Measurements from ENCODE around the gene MME.
A peak's percentile ranks its signal among the peaks of the same experiment; 100 is the strongest.

Gene MME

GRCh38 chr3:155190691-155191090 is 110.6 kb downstream of the MME start:
- Mint-ChIP-seq H3K4me1 (peaks cover 8% of the 10 kb centered on the region), H3K36me3 (ENCODE audit: low read depth) (no peaks in the 10 kb centered on the region), H3K9me3 (no peaks in the 10 kb centered on the region), H3K27me3 (ENCODE audit: low read depth, poor library complexity) (no peaks in the 10 kb centered on the region), H3K27ac (no peak overlapping the region), H3K4me3 (no peak overlapping the region)
- TF ChIP-seq, protein P1, sequence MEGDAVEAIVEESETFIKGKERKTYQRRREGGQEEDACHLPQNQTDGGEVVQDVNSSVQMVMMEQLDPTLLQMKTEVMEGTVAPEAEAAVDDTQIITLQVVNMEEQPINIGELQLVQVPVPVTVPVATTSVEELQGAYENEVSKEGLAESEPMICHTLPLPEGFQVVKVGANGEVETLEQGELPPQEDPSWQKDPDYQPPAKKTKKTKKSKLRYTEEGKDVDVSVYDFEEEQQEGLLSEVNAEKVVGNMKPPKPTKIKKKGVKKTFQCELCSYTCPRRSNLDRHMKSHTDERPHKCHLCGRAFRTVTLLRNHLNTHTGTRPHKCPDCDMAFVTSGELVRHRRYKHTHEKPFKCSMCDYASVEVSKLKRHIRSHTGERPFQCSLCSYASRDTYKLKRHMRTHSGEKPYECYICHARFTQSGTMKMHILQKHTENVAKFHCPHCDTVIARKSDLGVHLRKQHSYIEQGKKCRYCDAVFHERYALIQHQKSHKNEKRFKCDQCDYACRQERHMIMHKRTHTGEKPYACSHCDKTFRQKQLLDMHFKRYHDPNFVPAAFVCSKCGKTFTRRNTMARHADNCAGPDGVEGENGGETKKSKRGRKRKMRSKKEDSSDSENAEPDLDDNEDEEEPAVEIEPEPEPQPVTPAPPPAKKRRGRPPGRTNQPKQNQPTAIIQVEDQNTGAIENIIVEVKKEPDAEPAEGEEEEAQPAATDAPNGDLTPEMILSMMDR (IDR thresholded peaks at IDR 0.05), result no peak
- no peak for DNase-seq

- TF ChIP-seq, protein P1 (IDR thresholded peaks at IDR 0.05), result no peak
- H3K27ac Mint-ChIP-seq, result peak overlapping the region; percentile 54
- DNase-seq, result no peak
- no peak overlapping the region for H3K4me3 Mint-ChIP-seq
- H3K36me3 Mint-ChIP-seq (ENCODE audit: low read depth), result no peaks in the 10 kb centered on the region
- no peaks in the 10 kb centered on the region for H3K9me3 Mint-ChIP-seq
- no peaks in the 10 kb centered on the region for H3K27me3 Mint-ChIP-seq (ENCODE audit: low read depth, poor library complexity)
- peaks cover 20% of the 10 kb centered on the region for H3K4me1 Mint-ChIP-seq
Observed at GRCh38 chr3:155192957-155193746, 113.0 kb downstream of the MME start.

GRCh38 chr3:155193868-155194267 is 113.7 kb downstream of the MME start:
- DNase-seq, result no peak
- TF ChIP-seq, protein P1 (IDR thresholded peaks at IDR 0.05), result no peak
- no peak overlapping the region for H3K4me3 Mint-ChIP-seq
- peaks cover 20% of the 10 kb centered on the region for H3K4me1 Mint-ChIP-seq
- H3K27ac Mint-ChIP-seq, result peak overlapping the region; percentile 15
- H3K36me3 Mint-ChIP-seq (ENCODE audit: low read depth), result no peaks in the 10 kb centered on the region
- H3K27me3 Mint-ChIP-seq (ENCODE audit: low read depth, poor library complexity), result no peaks in the 10 kb centered on the region
- no peaks in the 10 kb centered on the region for H3K9me3 Mint-ChIP-seq

GRCh38 chr3:155194973-155195957 is 115.1 kb downstream of the MME start:
- Mint-ChIP-seq H3K27ac (no peak overlapping the region), H3K36me3 (ENCODE audit: low read depth) (no peaks in the 10 kb centered on the region), H3K4me3 (no peak overlapping the region), H3K9me3 (no peaks in the 10 kb centered on the region), H3K27me3 (ENCODE audit: low read depth, poor library complexity) (no peaks in the 10 kb centered on the region), H3K4me1 (peaks cover 20% of the 10 kb centered on the region)
- TF ChIP-seq, protein P1 (IDR thresholded peaks at IDR 0.05), result no peak
- no peak for DNase-seq

DNA sequence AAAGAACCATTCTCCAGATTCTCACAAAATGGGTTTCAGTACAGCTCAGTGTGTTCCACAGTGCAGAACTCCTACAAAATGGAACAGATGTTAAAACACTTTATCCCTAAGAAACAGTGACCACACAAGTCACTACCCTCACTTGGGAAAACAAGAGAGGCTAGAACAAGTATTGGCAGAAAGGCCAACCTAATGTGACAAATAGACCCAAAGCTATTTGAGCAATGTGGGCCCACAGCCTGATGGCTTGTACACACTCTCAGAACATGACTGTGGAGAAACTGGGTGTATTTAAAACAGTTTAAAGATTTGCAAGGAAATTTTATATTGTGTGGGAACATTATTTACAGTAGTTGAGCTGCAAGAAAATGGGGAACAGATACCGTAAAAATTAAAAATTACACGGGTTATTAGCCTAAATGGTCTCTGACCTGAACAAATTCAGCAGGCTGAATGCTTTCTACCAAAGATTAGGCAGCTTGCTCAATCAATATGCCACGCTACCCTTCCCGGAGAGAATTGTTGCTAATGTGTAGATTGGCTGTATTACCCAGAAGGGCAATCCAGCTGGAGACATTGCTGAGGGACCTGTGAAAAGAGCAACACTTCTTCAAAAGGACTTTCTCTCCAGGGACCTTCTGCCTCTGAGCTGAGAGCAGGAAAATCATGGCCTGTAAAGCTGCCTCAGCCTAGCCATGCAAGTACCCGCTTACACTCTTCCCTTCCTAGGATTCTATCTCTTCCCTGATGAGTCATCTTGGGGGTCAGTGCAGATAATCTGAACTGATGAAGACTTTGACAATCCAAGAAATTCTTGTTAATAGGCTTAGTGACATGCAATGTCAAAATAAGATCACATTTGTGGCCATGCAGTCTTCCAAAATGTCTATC is 116.3 kb downstream of the MME start:
- H3K27ac Mint-ChIP-seq, result peak overlapping the region; percentile 70
- TF ChIP-seq, protein P1 (IDR thresholded peaks at IDR 0.05), result no peak
- DNase-seq, result no peak
- no peaks in the 10 kb centered on the region for H3K36me3 Mint-ChIP-seq (ENCODE audit: low read depth)
- H3K27me3 Mint-ChIP-seq (ENCODE audit: low read depth, poor library complexity), result no peaks in the 10 kb centered on the region
- H3K4me1 Mint-ChIP-seq, result peaks cover 20% of the 10 kb centered on the region
- no peak overlapping the region for H3K4me3 Mint-ChIP-seq
- no peaks in the 10 kb centered on the region for H3K9me3 Mint-ChIP-seq
